Measurements from ENCODE around the gene SAMD1.

The SAMD1 gene

GRCh38 chr19:14118165-14119051 is 27.9 kb upstream of the SAMD1 start:
- H3K4me3 ChIP-seq (ENCODE audit: low read length): peak overlapping the region; percentile 60; the same call in 1 of the 2 replicates
- no peak for TF ChIP-seq ZNF274 (IDR thresholded peaks at IDR 0.05; ENCODE audit: low read depth, low read length)

- peak within 1 kb of the TSS; percentile 90 for H3K4me3 ChIP-seq (ENCODE audit: low read length)
- TF ChIP-seq ZNF274 (IDR thresholded peaks at IDR 0.05; ENCODE audit: low read depth, low read length): no peak
Measured at GRCh38 chr19:14117668-14118164, 27.2 kb upstream of the SAMD1 start, which contains the start of gene PRKACA. TSS of gene PRKACA (minus strand) at chr19:14117762. CDS start at chr19:14117547, 215 bp downstream.

DNA sequence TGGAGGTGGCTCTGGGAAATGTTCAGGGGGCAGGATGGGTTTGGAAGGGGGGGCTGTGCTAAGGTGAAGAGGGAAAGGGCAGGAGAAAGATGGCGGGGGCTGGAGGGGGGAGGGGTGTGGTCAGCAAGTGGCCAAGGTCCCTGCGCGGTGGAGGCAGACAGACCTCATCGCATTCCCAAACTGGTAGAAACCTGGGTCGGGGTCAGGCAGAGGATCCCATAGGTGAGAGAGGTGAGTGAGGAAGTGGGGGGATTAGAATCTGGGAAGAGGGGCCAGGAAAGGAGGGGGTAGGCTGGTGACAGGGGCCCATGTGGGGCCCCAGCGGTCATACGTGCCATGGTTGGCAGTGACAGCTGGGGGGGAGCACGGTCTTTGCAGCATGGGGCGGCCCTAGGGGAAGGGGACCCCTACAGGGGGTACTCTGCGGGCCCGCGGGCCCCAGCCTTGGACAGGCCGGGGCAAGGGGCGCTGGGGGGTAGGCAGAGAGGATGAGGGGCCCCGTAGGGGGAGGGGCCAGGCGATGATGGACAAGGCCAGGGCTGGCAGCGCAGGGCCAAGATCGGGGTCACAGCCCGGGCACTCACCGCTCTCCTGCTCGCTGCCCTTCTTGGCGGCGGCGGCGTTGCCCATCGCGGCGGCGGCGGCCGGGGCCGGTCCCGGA is 26.5 kb upstream of the SAMD1 start:
- H3K4me3 ChIP-seq (ENCODE audit: low read length): peak overlapping the region; percentile 90
- TF ChIP-seq ZNF274 (IDR thresholded peaks at IDR 0.05; ENCODE audit: low read depth, low read length): no peak

- no peak for TF ChIP-seq ZNF274 (IDR thresholded peaks at IDR 0.05; ENCODE audit: low read depth, low read length)
- peak overlapping the region; percentile 90; the same call in 1 of the 2 replicates for H3K4me3 ChIP-seq (ENCODE audit: low read length)
Measured at GRCh38 chr19:14116525-14116917, 26.0 kb upstream of the SAMD1 start.

DNA sequence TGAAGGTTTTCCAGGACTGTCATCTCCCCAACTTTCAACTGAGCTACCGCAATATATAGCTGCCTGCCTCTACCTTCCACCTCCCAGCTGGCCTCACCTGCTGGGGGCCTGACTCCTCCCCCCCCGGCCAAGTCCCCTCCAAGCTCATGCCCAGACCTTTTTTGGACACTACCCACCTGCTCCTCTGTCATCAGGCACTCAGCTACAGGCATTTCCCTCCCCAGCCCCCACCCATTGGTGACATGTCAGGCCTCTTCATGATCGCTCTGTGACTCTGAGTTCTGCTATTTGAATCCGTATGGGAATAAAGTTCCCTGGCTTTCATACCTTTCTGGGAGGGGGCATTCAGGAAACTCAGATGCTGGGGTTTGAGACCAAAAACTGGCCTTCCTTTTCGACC is 25.2 kb upstream of the SAMD1 start:
- no peak overlapping the region for H3K4me3 ChIP-seq (ENCODE audit: low read length)
- no peak for TF ChIP-seq ZNF274 (IDR thresholded peaks at IDR 0.05; ENCODE audit: low read depth, low read length)

DNA sequence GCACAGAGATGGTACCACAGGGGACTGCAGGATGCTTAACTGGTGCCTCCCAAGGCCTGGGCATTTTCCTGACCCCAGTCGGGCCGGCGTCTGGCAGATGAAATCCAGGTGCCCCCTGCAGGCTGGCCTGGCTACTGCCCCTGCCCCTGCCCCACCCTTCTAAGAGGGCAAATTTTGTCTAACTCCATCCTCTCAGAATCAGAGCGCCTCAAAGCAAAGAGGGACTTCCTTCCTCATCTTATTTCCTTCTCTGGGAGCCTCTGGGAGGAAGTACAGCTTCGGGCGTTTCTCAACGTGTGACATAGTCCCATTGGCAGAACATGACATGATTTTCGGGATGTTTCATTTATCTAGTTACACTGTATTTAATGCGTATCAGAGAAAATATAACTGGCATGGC is 24.3 kb upstream of the SAMD1 start:
- H3K4me3 ChIP-seq (ENCODE audit: low read length): no peak overlapping the region
- TF ChIP-seq ZNF274 (IDR thresholded peaks at IDR 0.05; ENCODE audit: low read depth, low read length): no peak

GRCh38 chr19:14114439-14114838 is 23.9 kb upstream of the SAMD1 start:
- TF ChIP-seq ZNF274 (IDR thresholded peaks at IDR 0.05; ENCODE audit: low read depth, low read length): no peak
- H3K4me3 ChIP-seq (ENCODE audit: low read length): no peak overlapping the region

DNA sequence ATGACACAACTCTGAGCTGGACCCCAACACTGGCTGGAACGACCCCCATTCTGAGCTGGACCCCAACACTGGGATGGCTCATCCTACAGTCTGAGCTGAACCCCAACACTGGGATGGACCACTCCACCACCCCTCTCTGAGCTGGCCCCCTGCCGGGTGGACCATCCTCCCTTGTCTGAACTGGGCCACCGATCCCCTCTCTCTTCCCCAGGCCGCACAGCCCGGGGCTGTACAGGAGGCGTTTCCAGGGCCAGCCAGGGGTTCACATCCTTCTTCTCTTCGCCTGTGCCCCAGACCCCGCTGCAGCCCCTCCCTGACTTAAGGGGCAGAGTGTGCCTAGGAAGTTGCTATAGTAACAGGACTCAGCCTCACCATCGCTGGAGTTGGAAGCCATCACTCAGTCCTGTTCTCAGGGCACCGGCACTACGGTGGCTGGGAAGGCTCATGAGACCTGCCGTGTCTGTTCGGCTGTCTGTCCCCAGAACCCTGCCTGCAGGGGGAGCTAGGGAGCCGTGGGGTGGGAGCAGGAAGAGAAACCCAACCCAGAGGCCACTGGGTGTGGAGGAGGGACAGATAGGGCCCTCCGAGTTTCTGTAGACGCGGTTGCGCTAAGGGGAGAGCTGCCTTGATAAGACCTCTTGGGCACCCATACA is 23.3 kb upstream of the SAMD1 start:
- no peak overlapping the region for H3K4me3 ChIP-seq (ENCODE audit: low read length)
- no peak for TF ChIP-seq ZNF274 (IDR thresholded peaks at IDR 0.05; ENCODE audit: low read depth, low read length)

GRCh38 chr19:14112809-14113385 is 22.3 kb upstream of the SAMD1 start:
- TF ChIP-seq ZNF274 (IDR thresholded peaks at IDR 0.05; ENCODE audit: low read depth, low read length): no peak
- no peak overlapping the region for H3K4me3 ChIP-seq (ENCODE audit: low read length)

DNA sequence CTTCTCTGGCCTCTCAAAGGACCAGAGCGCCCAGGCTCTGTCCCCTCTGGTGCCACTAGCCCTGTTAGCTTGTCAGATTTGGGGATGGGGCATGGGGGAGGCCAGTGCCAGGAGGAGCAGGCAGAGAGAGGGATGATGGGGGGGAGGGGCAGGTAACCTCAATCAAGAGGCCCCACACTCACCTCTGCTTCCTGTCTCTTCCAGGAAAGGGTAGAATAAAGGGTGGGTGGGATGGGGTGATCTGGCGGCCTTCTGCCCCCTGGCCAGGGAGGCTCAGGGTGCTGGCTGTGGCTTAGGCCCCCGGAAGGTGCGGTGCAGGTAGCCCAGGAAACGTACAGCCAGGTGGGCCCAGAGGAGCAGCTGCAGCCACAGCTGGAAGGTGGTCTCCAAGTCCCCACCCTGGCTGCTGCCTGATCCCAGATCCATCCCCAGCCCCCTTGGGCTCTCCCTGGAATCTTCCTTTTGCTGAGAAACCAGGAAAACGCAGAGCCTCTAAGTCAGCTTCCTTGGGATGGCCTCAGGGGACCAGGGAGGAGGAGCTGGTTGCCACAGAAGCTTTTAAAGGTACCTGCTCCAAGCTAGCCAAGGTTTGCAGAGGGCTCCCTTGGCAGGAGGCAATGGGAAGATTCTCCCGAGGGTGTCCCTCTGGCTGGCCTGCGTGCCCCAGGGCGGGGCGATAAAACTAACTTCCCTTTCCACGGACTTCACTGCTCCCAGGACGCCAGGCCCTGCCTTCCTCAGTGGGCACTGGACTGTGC is 21.7 kb upstream of the SAMD1 start:
- TF ChIP-seq ZNF274 (IDR thresholded peaks at IDR 0.05; ENCODE audit: low read depth, low read length): no peak
- H3K4me3 ChIP-seq (ENCODE audit: low read length): no peak overlapping the region

- no peak overlapping the region for H3K4me3 ChIP-seq (ENCODE audit: low read length)
- TF ChIP-seq ZNF274 (IDR thresholded peaks at IDR 0.05; ENCODE audit: low read depth, low read length): no peak
Measured at GRCh38 chr19:14111486-14111885, 20.9 kb upstream of the SAMD1 start.

GRCh38 chr19:14110650-14111049 is 20.1 kb upstream of the SAMD1 start:
- no peak for TF ChIP-seq ZNF274 (IDR thresholded peaks at IDR 0.05; ENCODE audit: low read depth, low read length)
- H3K4me3 ChIP-seq (ENCODE audit: low read length): no peak overlapping the region
